K562 (cell line): ENCODE data around the gene HDAC3. TPM values are rescaled to one million over a fixed set of nuclear protein-coding genes. Genes with fewer than 3 reads are reported as not detected.

Source experiments
- CBX8 ChIP-seq: fragments of 200-600 bp; sonication (generic); IDR thresholded peaks from 2 replicates; pipeline ENCODE4 v1.6.1; 2012; ENCODE audit warnings: borderline replicate concordance, mixed run types, low read depth, mild to moderate bottlenecking, moderate library complexity, mixed read lengths, low read length, control low read depth, inconsistent platforms; ENCODE audit not compliant: poor library complexity, severe bottlenecking; ENCODE audit errors: extremely low read depth
- CCAR2 ChIP-seq: fragments of 200-400 bp; formaldehyde crosslinking; IDR thresholded peaks from 2 replicates; pipeline ENCODE4 v1.6.1; 2017; ENCODE audit warnings: mild to moderate bottlenecking, low read depth, low read length
- RAD21 ChIP-seq, 2 experiments: fragments of 250-450 bp in 1 of 2; fragments of 450-650 bp in 1 of 2; sonication (Bioruptor Pico) in 1 of 2; formaldehyde crosslinking in 1 of 2; IDR thresholded peaks in 1 of 2; conservative IDR thresholded peaks in 1 of 2; 2 replicates each; pipeline versions ENCODE4 v1.4.0 to v1.8.0; 2020 to 2022; ENCODE audit warnings: mild to moderate bottlenecking in 2 of 2, moderate library complexity in 1 of 2
- SMAD3 ChIP-seq: fragments of 450-650 bp; formaldehyde crosslinking; conservative IDR thresholded peaks from 2 replicates; pipeline ENCODE4 v1.4.0; 2020; ENCODE audit warnings: mild to moderate bottlenecking
- ZEB2 ChIP-seq: fragments of 450-650 bp; IDR thresholded peaks from 2 replicates; pipeline ENCODE4 v1.6.1; 2016
- ZNF134 ChIP-seq: fragments of 250-450 bp; sonication (Bioruptor Pico); conservative IDR thresholded peaks from 2 replicates; pipeline ENCODE4 v1.4.0; 2020
- ZNF324 ChIP-seq: fragments of 250-450 bp; sonication (Bioruptor Pico); IDR thresholded peaks from 2 replicates; pipeline ENCODE4 v1.4.0; 2020; ENCODE audit warnings: mild to moderate bottlenecking
- polyA plus RNA-seq, 8 experiments: library from polyadenylated mRNA; depleted of rRNA in 4 of 8; stranded (reverse) in 5 of 8; unstranded in 3 of 8; fragments of >200 nt; fragmentation: Nextera tagmentation in 2 of 8; fragmentation: Illumina TruSeq in 1 of 8; extraction: Ambion mirVana in 2 of 8; extraction: Trizol in 1 of 8; gene quantifications; 2 replicates each; pipeline versions ENCODE4 v1.2.1 to v1.2.3, GENCODE V29; 2011 to 2014; ENCODE audit warnings: inconsistent platforms in 1 of 8, missing spikeins in 1 of 8
- total RNA-seq, 7 experiments: library from RNA; depleted of rRNA in 6 of 7; stranded (reverse); fragments of >200 nt in 6 of 7; fragmentation: Illumina TruSeq in 2 of 7; extraction: Trizol in 2 of 7; gene quantifications; 2 replicates each; pipeline versions ENCODE4 v1.2.1 to v1.2.3, GENCODE V29; 2011 to 2021; ENCODE audit warnings: low replicate concordance in 1 of 7
- TF ChIP-seq, protein P1 (sequence below): IDR thresholded peaks from 3 replicates; pipeline ENCODE4 v1.6.1; 2011; ENCODE audit warnings: borderline replicate concordance, mild to moderate bottlenecking, moderate library complexity; ENCODE audit not compliant: insufficient read length; ENCODE audit errors: extremely low read depth
- TF ChIP-seq, protein P2 (sequence below), 2 experiments: fragments of 450-650 bp; IDR thresholded peaks; 2 replicates each; pipeline ENCODE4 v1.6.1; 2016
- TF ChIP-seq, protein P3 (sequence below): IDR thresholded peaks from 2 replicates; pipeline ENCODE4 v1.6.1; 2011; ENCODE audit warnings: borderline replicate concordance, low read depth, mild to moderate bottlenecking, moderate library complexity, low read length; ENCODE audit not compliant: insufficient read depth, poor library complexity, severe bottlenecking
- TF ChIP-seq, protein P4 (sequence below): sonication (generic); formaldehyde crosslinking; IDR thresholded peaks from 2 replicates; pipeline ENCODE4 v1.8.0; 2022; ENCODE audit warnings: mild to moderate bottlenecking, missing genetic modification reagents
- TF ChIP-seq, protein P5 (sequence below): fragments of 250-450 bp; sonication (Bioruptor Pico); IDR thresholded peaks from 2 replicates; pipeline ENCODE4 v1.4.0; 2020; ENCODE audit warnings: borderline replicate concordance

Gene HDAC3
- total and polyA plus RNA-seq, 9 of the 15 experiments (the other 6 are each of a cell fraction or from before 2014, with no cell fraction given) = 89.7 to 191 (median 119) TPM

DNA sequence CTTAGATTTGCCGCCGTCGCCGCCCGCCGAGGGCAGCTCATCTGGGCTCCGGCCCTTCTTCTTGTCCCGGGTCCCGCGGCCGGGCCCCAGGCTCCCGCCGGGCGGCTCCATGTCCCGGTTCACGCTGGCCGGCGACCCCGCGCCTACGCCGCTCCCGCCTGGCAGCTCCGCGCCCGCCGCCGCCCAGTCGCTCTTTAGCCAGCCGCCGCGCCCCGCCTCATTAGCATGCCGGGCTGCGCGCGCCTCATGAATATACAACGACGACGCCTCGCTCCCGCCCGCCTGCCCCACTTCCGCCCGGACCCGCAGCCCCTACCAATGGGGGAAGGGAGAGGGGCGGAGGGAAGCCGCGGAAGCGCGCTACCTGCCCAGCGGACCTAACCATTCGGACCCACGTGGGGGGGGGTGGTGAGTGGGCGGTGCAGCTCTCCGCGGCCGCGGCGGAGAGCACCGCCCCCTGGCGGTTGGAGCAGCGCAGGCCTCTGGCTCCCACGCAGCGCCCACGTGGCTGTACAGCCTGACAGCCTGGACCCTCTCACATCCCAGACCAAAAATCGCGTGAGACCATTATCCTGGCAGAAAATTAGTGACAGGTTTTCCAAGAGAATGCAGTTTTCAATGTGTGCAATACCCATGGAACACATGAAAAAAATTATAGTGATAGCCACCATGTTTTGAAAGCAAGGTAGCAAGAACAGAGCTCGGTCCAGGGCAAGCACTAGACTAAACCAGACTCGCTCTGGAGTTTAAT lies 17.7 kb downstream of the HDAC3 start, which contains the start of gene DIAPH1 (continued):
- TF ChIP-seq CBX8 (no peak), ZEB2 (peak; percentile 63; the same call in 1 of the 2 replicates), CCAR2 (no peak), RAD21 (CRISPR knock-in tag; conservative IDR thresholded peaks at IDR 0.05 in 1 of 2, IDR thresholded peaks at IDR 0.05 in 1 of 2) (peak; percentile 97 to 100), SMAD3 (CRISPR knock-in tag) (0 out of 2 replicates have a peak, but pooled peaks have one; percentile 58), ZNF324 (CRISPR knock-in tag) (no peak), ZNF134 (no peak)
- TF ChIP-seq, protein P1, sequence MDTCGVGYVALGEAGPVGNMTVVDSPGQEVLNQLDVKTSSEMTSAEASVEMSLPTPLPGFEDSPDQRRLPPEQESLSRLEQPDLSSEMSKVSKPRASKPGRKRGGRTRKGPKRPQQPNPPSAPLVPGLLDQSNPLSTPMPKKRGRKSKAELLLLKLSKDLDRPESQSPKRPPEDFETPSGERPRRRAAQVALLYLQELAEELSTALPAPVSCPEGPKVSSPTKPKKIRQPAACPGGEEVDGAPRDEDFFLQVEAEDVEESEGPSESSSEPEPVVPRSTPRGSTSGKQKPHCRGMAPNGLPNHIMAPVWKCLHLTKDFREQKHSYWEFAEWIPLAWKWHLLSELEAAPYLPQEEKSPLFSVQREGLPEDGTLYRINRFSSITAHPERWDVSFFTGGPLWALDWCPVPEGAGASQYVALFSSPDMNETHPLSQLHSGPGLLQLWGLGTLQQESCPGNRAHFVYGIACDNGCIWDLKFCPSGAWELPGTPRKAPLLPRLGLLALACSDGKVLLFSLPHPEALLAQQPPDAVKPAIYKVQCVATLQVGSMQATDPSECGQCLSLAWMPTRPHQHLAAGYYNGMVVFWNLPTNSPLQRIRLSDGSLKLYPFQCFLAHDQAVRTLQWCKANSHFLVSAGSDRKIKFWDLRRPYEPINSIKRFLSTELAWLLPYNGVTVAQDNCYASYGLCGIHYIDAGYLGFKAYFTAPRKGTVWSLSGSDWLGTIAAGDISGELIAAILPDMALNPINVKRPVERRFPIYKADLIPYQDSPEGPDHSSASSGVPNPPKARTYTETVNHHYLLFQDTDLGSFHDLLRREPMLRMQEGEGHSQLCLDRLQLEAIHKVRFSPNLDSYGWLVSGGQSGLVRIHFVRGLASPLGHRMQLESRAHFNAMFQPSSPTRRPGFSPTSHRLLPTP = no peak
- TF ChIP-seq, protein P2, sequence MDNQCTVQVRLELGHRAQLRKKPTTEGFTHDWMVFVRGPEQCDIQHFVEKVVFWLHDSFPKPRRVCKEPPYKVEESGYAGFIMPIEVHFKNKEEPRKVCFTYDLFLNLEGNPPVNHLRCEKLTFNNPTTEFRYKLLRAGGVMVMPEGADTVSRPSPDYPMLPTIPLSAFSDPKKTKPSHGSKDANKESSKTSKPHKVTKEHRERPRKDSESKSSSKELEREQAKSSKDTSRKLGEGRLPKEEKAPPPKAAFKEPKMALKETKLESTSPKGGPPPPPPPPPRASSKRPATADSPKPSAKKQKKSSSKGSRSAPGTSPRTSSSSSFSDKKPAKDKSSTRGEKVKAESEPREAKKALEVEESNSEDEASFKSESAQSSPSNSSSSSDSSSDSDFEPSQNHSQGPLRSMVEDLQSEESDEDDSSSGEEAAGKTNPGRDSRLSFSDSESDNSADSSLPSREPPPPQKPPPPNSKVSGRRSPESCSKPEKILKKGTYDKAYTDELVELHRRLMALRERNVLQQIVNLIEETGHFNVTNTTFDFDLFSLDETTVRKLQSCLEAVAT (IDR thresholded peaks at IDR 0.05) = peak in 1 of 2 experiments; percentile 51; a peak in 1 of 4 replicates
- TF ChIP-seq, protein P3, sequence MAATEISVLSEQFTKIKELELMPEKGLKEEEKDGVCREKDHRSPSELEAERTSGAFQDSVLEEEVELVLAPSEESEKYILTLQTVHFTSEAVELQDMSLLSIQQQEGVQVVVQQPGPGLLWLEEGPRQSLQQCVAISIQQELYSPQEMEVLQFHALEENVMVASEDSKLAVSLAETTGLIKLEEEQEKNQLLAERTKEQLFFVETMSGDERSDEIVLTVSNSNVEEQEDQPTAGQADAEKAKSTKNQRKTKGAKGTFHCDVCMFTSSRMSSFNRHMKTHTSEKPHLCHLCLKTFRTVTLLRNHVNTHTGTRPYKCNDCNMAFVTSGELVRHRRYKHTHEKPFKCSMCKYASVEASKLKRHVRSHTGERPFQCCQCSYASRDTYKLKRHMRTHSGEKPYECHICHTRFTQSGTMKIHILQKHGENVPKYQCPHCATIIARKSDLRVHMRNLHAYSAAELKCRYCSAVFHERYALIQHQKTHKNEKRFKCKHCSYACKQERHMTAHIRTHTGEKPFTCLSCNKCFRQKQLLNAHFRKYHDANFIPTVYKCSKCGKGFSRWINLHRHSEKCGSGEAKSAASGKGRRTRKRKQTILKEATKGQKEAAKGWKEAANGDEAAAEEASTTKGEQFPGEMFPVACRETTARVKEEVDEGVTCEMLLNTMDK = peak; percentile 92
- TF ChIP-seq, protein P4, sequence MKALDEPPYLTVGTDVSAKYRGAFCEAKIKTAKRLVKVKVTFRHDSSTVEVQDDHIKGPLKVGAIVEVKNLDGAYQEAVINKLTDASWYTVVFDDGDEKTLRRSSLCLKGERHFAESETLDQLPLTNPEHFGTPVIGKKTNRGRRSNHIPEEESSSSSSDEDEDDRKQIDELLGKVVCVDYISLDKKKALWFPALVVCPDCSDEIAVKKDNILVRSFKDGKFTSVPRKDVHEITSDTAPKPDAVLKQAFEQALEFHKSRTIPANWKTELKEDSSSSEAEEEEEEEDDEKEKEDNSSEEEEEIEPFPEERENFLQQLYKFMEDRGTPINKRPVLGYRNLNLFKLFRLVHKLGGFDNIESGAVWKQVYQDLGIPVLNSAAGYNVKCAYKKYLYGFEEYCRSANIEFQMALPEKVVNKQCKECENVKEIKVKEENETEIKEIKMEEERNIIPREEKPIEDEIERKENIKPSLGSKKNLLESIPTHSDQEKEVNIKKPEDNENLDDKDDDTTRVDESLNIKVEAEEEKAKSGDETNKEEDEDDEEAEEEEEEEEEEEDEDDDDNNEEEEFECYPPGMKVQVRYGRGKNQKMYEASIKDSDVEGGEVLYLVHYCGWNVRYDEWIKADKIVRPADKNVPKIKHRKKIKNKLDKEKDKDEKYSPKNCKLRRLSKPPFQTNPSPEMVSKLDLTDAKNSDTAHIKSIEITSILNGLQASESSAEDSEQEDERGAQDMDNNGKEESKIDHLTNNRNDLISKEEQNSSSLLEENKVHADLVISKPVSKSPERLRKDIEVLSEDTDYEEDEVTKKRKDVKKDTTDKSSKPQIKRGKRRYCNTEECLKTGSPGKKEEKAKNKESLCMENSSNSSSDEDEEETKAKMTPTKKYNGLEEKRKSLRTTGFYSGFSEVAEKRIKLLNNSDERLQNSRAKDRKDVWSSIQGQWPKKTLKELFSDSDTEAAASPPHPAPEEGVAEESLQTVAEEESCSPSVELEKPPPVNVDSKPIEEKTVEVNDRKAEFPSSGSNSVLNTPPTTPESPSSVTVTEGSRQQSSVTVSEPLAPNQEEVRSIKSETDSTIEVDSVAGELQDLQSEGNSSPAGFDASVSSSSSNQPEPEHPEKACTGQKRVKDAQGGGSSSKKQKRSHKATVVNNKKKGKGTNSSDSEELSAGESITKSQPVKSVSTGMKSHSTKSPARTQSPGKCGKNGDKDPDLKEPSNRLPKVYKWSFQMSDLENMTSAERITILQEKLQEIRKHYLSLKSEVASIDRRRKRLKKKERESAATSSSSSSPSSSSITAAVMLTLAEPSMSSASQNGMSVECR = peak; percentile 99
- TF ChIP-seq, protein P5, sequence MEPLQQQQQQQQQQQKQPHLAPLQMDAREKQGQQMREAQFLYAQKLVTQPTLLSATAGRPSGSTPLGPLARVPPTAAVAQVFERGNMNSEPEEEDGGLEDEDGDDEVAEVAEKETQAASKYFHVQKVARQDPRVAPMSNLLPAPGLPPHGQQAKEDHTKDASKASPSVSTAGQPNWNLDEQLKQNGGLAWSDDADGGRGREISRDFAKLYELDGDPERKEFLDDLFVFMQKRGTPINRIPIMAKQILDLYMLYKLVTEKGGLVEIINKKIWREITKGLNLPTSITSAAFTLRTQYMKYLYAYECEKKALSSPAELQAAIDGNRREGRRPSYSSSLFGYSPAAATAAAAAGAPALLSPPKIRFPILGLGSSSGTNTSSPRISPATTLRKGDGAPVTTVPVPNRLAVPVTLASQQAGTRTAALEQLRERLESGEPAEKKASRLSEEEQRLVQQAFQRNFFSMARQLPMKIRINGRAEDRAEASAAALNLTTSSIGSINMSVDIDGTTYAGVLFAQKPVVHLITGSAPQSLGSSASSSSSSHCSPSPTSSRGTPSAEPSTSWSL = no peak
